WERI-Rb-1 (cell line): ENCODE measurements around the gene TAS2R4.
"Not testable (repeated sequence)": the region's sequence is repeated elsewhere in the genome, so short reads cannot be mapped to it uniquely, and the experiment has no call there.

Experiments
- DNase-seq: peaks from one replicate; pipeline ENCODE4 v3.0.0-alpha.2; 2020
- H3K27ac ChIP-seq: fragments of 250-450 bp; sonication (Bioruptor Pico); 2 replicates; pipeline ENCODE4 v1.5.1; 2020; ENCODE audit warnings: mild to moderate bottlenecking, moderate library complexity
- H3K27me3 ChIP-seq: fragments of 250-450 bp; sonication (Bioruptor Pico); 2 replicates; pipeline ENCODE4 v1.5.1; 2021; ENCODE audit warnings: mild to moderate bottlenecking, low read depth, moderate library complexity; ENCODE audit not compliant: insufficient read depth, severe bottlenecking
- H3K36me3 ChIP-seq: fragments of 250-450 bp; sonication (Bioruptor Pico); 2 replicates; pipeline ENCODE4 v1.5.1; 2020; ENCODE audit warnings: mild to moderate bottlenecking, moderate library complexity
- H3K4me3 ChIP-seq: 2 replicates; pipeline ENCODE4 v1.5.1; 2011; ENCODE audit warnings: low read depth, mild to moderate bottlenecking, control low read depth, low read length
- H3K9me3 ChIP-seq: fragments of 250-450 bp; sonication (Bioruptor Pico); 2 replicates; pipeline ENCODE4 v1.5.1; 2021; ENCODE audit warnings: mild to moderate bottlenecking, moderate library complexity; ENCODE audit not compliant: severe bottlenecking
- TF ChIP-seq, protein P1 (sequence below): IDR thresholded peaks from 2 replicates; pipeline ENCODE4 v1.5.1; 2011; ENCODE audit warnings: low read depth, mild to moderate bottlenecking, control low read depth, inconsistent platforms, low read length

The TAS2R4 gene

DNA sequence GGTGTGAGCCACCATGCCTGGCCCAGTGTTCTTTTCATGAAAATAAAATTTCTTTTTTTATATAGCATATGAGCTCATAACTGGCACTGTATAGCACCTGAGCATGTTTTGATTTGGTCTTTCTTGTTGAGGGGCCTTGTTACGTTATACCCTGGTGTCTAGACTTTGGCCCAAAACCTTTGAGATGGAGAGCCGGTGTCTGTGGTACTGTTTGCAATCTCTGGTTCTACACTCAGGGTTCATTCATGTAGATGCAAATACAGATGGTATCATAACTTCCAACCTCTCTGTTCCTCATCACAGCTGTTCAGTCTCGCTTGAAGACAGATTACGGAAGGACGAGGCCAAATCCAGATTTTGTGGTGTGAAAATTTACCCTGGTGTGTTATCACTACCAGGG, 13.4 kb downstream of the TAS2R4 start, which contains the start of gene TAS2R5:
TAS2R5 (plus strand) TSS at position 301 of the 400 bp plus-strand sequence. CDS start 145 bp downstream, outside the sequence.
- Histone ChIP-seq H3K4me3 (no peak within 1 kb of the TSS), H3K36me3 (no peaks in the 10 kb centered on the region), H3K27ac (no peak within 1 kb of the TSS), H3K9me3 (no peaks in the 10 kb centered on the region), H3K27me3 (no peaks in the 10 kb centered on the region)
- no peak for DNase-seq
- TF ChIP-seq, protein P1, sequence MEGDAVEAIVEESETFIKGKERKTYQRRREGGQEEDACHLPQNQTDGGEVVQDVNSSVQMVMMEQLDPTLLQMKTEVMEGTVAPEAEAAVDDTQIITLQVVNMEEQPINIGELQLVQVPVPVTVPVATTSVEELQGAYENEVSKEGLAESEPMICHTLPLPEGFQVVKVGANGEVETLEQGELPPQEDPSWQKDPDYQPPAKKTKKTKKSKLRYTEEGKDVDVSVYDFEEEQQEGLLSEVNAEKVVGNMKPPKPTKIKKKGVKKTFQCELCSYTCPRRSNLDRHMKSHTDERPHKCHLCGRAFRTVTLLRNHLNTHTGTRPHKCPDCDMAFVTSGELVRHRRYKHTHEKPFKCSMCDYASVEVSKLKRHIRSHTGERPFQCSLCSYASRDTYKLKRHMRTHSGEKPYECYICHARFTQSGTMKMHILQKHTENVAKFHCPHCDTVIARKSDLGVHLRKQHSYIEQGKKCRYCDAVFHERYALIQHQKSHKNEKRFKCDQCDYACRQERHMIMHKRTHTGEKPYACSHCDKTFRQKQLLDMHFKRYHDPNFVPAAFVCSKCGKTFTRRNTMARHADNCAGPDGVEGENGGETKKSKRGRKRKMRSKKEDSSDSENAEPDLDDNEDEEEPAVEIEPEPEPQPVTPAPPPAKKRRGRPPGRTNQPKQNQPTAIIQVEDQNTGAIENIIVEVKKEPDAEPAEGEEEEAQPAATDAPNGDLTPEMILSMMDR, result no peak

DNA sequence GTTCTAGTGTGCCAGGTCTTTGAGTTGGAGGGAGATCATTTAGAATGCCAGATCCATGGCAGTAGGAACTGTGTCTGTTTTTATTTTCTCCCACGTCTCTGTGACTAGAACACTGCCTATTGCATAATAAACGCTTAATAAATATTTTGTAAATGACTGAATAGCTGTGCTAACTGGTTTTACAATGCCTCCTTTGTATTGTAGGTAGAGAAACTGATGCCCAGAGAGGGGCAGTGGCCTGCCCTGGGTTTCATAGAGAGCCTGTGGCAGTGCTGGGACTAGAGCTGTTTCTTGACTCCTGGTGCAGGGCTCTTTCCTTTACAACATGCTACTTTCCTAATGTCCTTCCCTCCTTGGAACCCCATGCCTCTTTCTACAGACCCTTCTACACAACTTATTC, 16.1 kb downstream of the TAS2R4 start:
- Histone ChIP-seq H3K9me3 (no peaks in the 10 kb centered on the region), H3K27ac (no peak overlapping the region), H3K4me3 (no peak overlapping the region), H3K27me3 (no peaks in the 10 kb centered on the region), H3K36me3 (no peaks in the 10 kb centered on the region)
- DNase-seq, result no peak
- TF ChIP-seq, protein P1, result no peak

DNA sequence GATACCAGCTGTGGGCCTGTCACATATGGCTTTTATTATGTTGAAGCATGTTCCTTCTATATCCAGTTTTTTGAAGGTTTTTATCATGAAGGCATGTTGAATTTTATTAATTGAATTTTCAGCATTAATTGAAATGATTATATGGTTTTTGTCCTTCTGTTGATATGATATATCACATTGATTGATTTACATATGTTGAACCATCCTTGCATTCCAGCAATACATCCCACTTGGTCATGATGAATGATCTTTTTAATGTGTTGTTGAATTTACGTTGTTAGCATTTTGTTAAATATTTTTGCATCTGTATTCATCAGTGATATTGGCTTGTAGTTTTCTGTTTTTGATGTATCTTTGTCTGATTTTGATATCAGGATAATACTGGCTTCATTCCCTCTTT, 43.6 kb downstream of the TAS2R4 start:
- H3K9me3 ChIP-seq, result no peaks in the 10 kb centered on the region
- H3K27ac ChIP-seq, result no peak overlapping the region
- DNase-seq, result no peak
- TF ChIP-seq, protein P1, result no peak
- no peaks in the 10 kb centered on the region for H3K27me3 ChIP-seq
- H3K36me3 ChIP-seq, result no peaks in the 10 kb centered on the region
- H3K4me3 ChIP-seq, result no peak overlapping the region

DNA sequence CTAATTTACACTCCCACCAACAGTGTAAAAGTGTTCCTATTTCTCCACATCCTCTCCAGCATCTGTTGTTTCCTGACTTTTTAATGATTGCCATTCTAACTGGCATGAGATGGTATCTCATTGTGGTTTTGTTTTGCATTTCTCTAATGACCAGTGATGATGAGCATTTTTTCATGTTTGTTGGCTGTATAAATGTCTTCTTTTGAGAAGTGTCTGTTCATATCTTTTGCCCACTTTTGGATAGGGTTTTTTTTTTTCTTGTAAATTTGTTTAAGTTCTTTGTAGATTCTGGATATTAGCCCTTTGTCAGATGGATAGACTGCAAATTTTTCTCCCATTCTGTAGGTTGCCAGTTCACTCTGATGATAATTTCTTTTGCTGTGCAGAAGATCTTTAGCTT, 46.0 kb downstream of the TAS2R4 start:
- not testable (repeated sequence) for H3K27ac ChIP-seq, H3K27me3 ChIP-seq, H3K36me3 ChIP-seq, H3K4me3 ChIP-seq, DNase-seq, H3K9me3 ChIP-seq
